HEK293 (cell line): ENCODE data around the gene FERD3L.

ENCODE experiments used
- CTCF ChIA-PET: fragments of 350-600 bp; formaldehyde crosslinking; extraction: SDS; loops from one replicate; lab custom pipeline; 2021; ENCODE audit warnings: antibody characterized with exemption; lab: Yijun Ruan, JAX
- POLR2A ChIA-PET: fragments of 300-600 bp; formaldehyde crosslinking; extraction: SDS; loops from one replicate; lab custom pipeline; 2020; ENCODE audit warnings: antibody characterized with exemption, inconsistent platforms; lab: Yijun Ruan, JAX
- H3K27ac ChIP-seq: fragments of 200-500 bp; sonication (Bioruptor generic); 2 replicates; pipeline ENCODE4 v1.5.1; 2014; ENCODE audit warnings: low read depth, low read length, control low read depth, inconsistent platforms; ENCODE audit errors: extremely low read depth
- H3K36me3 ChIP-seq, 2 experiments: fragments of 200-500 bp in 1 of 2; sonication (Bioruptor generic) in 1 of 2; 1 replicate in 1 of 2; 2 replicates in 1 of 2; pipeline ENCODE4 v1.5.1; 2014 to 2017; ENCODE audit warnings: inconsistent platforms in 2 of 2, low read length in 2 of 2; ENCODE audit not compliant: control insufficient read depth in 2 of 2, insufficient read depth in 1 of 2
- H3K4me1 ChIP-seq: fragments of 200-500 bp; sonication (Bioruptor generic); 2 replicates; pipeline ENCODE4 v1.5.1; 2014; ENCODE audit warnings: mild to moderate bottlenecking, low read length, inconsistent platforms; ENCODE audit not compliant: control insufficient read depth, insufficient read depth
- H3K4me3 ChIP-seq: 2 replicates; pipeline ENCODE4 v1.5.1; 2011; ENCODE audit warnings: low read depth, mild to moderate bottlenecking, control low read depth, low read length, moderate library complexity
- H3K9me3 ChIP-seq: fragments of 200-500 bp; sonication (Bioruptor generic); 2 replicates; pipeline ENCODE4 v1.5.1; 2014; ENCODE audit warnings: low read depth, low read length, inconsistent platforms; ENCODE audit not compliant: control insufficient read depth, insufficient read depth
- KLF10 ChIP-seq: fragments of 450-650 bp; IDR thresholded peaks from 2 replicates; pipeline ENCODE4 v1.5.1; 2018; ENCODE audit warnings: missing biosample characterization, mild to moderate bottlenecking, missing genetic modification characterization
- PRDM1 ChIP-seq: fragments of 450-650 bp; formaldehyde crosslinking; IDR thresholded peaks from 2 replicates; pipeline ENCODE4; 2016; ENCODE audit warnings: missing biosample characterization, missing genetic modification characterization
- SP2 ChIP-seq: fragments of 450-650 bp; formaldehyde crosslinking; IDR thresholded peaks from 2 replicates; pipeline ENCODE4 v1.5.1; 2016; ENCODE audit warnings: missing biosample characterization, missing genetic modification characterization
- ZBTB6 ChIP-seq: fragments of 450-650 bp; formaldehyde crosslinking; IDR thresholded peaks from 2 replicates; pipeline ENCODE4 v1.5.1; 2017; ENCODE audit warnings: missing biosample characterization, missing genetic modification characterization
- ZNF112 ChIP-seq: fragments of 450-650 bp; formaldehyde crosslinking; IDR thresholded peaks from 2 replicates; pipeline ENCODE4 v1.5.0; 2017; ENCODE audit warnings: missing biosample characterization, missing genetic modification characterization
- ZNF19 ChIP-seq: fragments of 450-650 bp; formaldehyde crosslinking; IDR thresholded peaks from 2 replicates; pipeline ENCODE4; 2016; ENCODE audit warnings: missing biosample characterization, missing genetic modification characterization, low read depth
- ZNF239 ChIP-seq: fragments of 450-650 bp; formaldehyde crosslinking; IDR thresholded peaks from 2 replicates; pipeline ENCODE4 v1.5.1; 2016; ENCODE audit warnings: missing biosample characterization, missing genetic modification characterization
- ZNF248 ChIP-seq: fragments of 450-650 bp; formaldehyde crosslinking; IDR thresholded peaks from 2 replicates; pipeline ENCODE4 v1.5.1; 2017; ENCODE audit warnings: missing biosample characterization, missing genetic modification characterization
- ZNF416 ChIP-seq: fragments of 450-650 bp; formaldehyde crosslinking; IDR thresholded peaks from 2 replicates; pipeline ENCODE4 v1.5.1; 2016; ENCODE audit warnings: missing biosample characterization, missing genetic modification characterization
- ZNF510 ChIP-seq: fragments of 450-650 bp; formaldehyde crosslinking; IDR thresholded peaks from 2 replicates; pipeline ENCODE4 v1.5.1; 2018; ENCODE audit warnings: mild to moderate bottlenecking, missing genetic modification characterization, missing biosample characterization; ENCODE audit not compliant: insufficient replicate concordance
- ZNF513 ChIP-seq: fragments of 450-650 bp; IDR thresholded peaks from 2 replicates; pipeline ENCODE4 v1.5.1; 2018; ENCODE audit warnings: missing biosample characterization, missing genetic modification characterization
- ZNF529 ChIP-seq: fragments of 450-650 bp; formaldehyde crosslinking; IDR thresholded peaks from 2 replicates; pipeline ENCODE4 v1.5.1; 2017; ENCODE audit warnings: missing genetic modification characterization, missing biosample characterization; ENCODE audit not compliant: insufficient replicate concordance
- ZNF623 ChIP-seq: fragments of 450-650 bp; formaldehyde crosslinking; IDR thresholded peaks from 2 replicates; pipeline ENCODE4 v1.5.1; 2016; ENCODE audit warnings: missing biosample characterization, missing genetic modification characterization
- ZNF837 ChIP-seq: fragments of 450-650 bp; formaldehyde crosslinking; IDR thresholded peaks from 2 replicates; pipeline ENCODE4 v1.5.1; 2016; ENCODE audit warnings: missing biosample characterization, missing genetic modification characterization
- TF ChIP-seq, protein P1 (sequence below): fragments of 450-650 bp; formaldehyde crosslinking; IDR thresholded peaks from 2 replicates; pipeline ENCODE4 v1.5.1; 2017; ENCODE audit warnings: missing biosample characterization, mild to moderate bottlenecking, missing genetic modification characterization, moderate library complexity
- TF ChIP-seq, protein P2 (sequence below): fragments of 450-650 bp; formaldehyde crosslinking; IDR thresholded peaks from 2 replicates; pipeline ENCODE4 v1.5.1; 2016; ENCODE audit warnings: missing biosample characterization, missing genetic modification characterization
- TF ChIP-seq, protein P3 (sequence below): fragments of 450-650 bp; formaldehyde crosslinking; IDR thresholded peaks from 2 replicates; pipeline ENCODE4 v1.5.1; 2017; ENCODE audit warnings: missing biosample characterization, missing genetic modification characterization
- TF ChIP-seq, protein P4 (sequence below): fragments of 450-650 bp; formaldehyde crosslinking; IDR thresholded peaks from 2 replicates; pipeline ENCODE4 v1.5.1; 2017; ENCODE audit warnings: missing biosample characterization, missing genetic modification characterization
- TF ChIP-seq, protein P5 (sequence below): fragments of 450-650 bp; formaldehyde crosslinking; IDR thresholded peaks from 2 replicates; pipeline ENCODE4 v1.5.1; 2016; ENCODE audit warnings: missing biosample characterization, missing genetic modification characterization, borderline replicate concordance

FERD3L gene

GRCh38 chr7:19113002-19113350 lies 32.2 kb downstream of the FERD3L start:
- H3K27ac ChIP-seq, result no peak overlapping the region
- ChIA-PET POLR2A (no interaction called here), CTCF (interaction anchor here (0.7 to 0.9 kb wide), 2 partner anchors 407 to 1569 kb away, joined by 3 to 4 read pairs; no protein-coding TSS in a partner anchor)
- H3K36me3 ChIP-seq, result peaks cover 4 to 16% of the 10 kb centered on the region in 2 experiments; a peak in 2 of 3 replicates
- H3K4me1 ChIP-seq, result peaks cover 10% of the 10 kb centered on the region
- H3K9me3 ChIP-seq, result no peaks in the 10 kb centered on the region
- H3K4me3 ChIP-seq, result no peak overlapping the region
- TF ChIP-seq ZNF112 (tag by site-specific recombination), result no peak
- no peak for TF ChIP-seq ZNF239 (tag by site-specific recombination)
- no peak for TF ChIP-seq ZNF416 (tag by site-specific recombination)
- TF ChIP-seq, protein P1, sequence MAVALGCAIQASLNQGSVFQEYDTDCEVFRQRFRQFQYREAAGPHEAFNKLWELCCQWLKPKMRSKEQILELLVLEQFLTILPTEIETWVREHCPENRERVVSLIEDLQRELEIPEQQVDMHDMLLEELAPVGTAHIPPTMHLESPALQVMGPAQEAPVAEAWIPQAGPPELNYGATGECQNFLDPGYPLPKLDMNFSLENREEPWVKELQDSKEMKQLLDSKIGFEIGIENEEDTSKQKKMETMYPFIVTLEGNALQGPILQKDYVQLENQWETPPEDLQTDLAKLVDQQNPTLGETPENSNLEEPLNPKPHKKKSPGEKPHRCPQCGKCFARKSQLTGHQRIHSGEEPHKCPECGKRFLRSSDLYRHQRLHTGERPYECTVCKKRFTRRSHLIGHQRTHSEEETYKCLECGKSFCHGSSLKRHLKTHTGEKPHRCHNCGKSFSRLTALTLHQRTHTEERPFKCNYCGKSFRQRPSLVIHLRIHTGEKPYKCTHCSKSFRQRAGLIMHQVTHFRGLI (tag by site-specific recombination), result no peak
- no peak for TF ChIP-seq ZNF837 (tag by site-specific recombination)
- TF ChIP-seq SP2 (tag by site-specific recombination), result no peak

GRCh38 chr7:19112274-19113001 lies 32.8 kb downstream of the FERD3L start:
- Histone ChIP-seq H3K4me3 (no peak overlapping the region), H3K27ac (no peak overlapping the region), H3K4me1 (peaks cover 10% of the 10 kb centered on the region), H3K9me3 (no peaks in the 10 kb centered on the region), H3K36me3 (peaks cover 4 to 16% of the 10 kb centered on the region in 2 experiments; a peak in 2 of 3 replicates)
- ChIA-PET POLR2A (no interaction called here), CTCF (interaction anchor here (0.7 to 0.9 kb wide), 2 partner anchors 407 to 1570 kb away, joined by 3 to 4 read pairs; no protein-coding TSS in a partner anchor)
- TF ChIP-seq, protein P2, sequence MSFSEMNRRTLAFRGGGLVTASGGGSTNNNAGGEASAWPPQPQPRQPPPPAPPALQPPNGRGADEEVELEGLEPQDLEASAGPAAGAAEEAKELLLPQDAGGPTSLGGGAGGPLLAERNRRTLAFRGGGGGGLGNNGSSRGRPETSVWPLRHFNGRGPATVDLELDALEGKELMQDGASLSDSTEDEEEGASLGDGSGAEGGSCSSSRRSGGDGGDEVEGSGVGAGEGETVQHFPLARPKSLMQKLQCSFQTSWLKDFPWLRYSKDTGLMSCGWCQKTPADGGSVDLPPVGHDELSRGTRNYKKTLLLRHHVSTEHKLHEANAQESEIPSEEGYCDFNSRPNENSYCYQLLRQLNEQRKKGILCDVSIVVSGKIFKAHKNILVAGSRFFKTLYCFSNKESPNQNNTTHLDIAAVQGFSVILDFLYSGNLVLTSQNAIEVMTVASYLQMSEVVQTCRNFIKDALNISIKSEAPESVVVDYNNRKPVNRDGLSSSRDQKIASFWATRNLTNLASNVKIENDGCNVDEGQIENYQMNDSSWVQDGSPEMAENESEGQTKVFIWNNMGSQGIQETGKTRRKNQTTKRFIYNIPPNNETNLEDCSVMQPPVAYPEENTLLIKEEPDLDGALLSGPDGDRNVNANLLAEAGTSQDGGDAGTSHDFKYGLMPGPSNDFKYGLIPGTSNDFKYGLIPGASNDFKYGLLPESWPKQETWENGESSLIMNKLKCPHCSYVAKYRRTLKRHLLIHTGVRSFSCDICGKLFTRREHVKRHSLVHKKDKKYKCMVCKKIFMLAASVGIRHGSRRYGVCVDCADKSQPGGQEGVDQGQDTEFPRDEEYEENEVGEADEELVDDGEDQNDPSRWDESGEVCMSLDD (tag by site-specific recombination), result no peak
- TF ChIP-seq ZNF248 (tag by site-specific recombination) (no peak), ZBTB6 (no peak), PRDM1 (tag by site-specific recombination) (no peak), ZNF623 (tag by site-specific recombination) (no peak), KLF10 (no peak), ZNF513 (tag by site-specific recombination) (no peak), ZNF19 (no peak), ZNF529 (tag by site-specific recombination) (no peak), ZNF510 (no peak)
- TF ChIP-seq, protein P3, sequence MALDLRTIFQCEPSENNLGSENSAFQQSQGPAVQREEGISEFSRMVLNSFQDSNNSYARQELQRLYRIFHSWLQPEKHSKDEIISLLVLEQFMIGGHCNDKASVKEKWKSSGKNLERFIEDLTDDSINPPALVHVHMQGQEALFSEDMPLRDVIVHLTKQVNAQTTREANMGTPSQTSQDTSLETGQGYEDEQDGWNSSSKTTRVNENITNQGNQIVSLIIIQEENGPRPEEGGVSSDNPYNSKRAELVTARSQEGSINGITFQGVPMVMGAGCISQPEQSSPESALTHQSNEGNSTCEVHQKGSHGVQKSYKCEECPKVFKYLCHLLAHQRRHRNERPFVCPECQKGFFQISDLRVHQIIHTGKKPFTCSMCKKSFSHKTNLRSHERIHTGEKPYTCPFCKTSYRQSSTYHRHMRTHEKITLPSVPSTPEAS (tag by site-specific recombination), result no peak
- TF ChIP-seq, protein P4, sequence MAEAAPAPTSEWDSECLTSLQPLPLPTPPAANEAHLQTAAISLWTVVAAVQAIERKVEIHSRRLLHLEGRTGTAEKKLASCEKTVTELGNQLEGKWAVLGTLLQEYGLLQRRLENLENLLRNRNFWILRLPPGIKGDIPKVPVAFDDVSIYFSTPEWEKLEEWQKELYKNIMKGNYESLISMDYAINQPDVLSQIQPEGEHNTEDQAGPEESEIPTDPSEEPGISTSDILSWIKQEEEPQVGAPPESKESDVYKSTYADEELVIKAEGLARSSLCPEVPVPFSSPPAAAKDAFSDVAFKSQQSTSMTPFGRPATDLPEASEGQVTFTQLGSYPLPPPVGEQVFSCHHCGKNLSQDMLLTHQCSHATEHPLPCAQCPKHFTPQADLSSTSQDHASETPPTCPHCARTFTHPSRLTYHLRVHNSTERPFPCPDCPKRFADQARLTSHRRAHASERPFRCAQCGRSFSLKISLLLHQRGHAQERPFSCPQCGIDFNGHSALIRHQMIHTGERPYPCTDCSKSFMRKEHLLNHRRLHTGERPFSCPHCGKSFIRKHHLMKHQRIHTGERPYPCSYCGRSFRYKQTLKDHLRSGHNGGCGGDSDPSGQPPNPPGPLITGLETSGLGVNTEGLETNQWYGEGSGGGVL (tag by site-specific recombination), result no peak
- TF ChIP-seq, protein P5, sequence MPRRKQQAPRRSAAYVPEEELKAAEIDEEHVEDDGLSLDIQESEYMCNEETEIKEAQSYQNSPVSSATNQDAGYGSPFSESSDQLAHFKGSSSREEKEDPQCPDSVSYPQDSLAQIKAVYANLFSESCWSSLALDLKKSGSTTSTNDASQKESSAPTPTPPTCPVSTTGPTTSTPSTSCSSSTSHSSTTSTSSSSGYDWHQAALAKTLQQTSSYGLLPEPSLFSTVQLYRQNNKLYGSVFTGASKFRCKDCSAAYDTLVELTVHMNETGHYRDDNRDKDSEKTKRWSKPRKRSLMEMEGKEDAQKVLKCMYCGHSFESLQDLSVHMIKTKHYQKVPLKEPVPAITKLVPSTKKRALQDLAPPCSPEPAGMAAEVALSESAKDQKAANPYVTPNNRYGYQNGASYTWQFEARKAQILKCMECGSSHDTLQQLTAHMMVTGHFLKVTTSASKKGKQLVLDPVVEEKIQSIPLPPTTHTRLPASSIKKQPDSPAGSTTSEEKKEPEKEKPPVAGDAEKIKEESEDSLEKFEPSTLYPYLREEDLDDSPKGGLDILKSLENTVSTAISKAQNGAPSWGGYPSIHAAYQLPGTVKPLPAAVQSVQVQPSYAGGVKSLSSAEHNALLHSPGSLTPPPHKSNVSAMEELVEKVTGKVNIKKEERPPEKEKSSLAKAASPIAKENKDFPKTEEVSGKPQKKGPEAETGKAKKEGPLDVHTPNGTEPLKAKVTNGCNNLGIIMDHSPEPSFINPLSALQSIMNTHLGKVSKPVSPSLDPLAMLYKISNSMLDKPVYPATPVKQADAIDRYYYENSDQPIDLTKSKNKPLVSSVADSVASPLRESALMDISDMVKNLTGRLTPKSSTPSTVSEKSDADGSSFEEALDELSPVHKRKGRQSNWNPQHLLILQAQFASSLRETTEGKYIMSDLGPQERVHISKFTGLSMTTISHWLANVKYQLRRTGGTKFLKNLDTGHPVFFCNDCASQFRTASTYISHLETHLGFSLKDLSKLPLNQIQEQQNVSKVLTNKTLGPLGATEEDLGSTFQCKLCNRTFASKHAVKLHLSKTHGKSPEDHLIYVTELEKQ (tag by site-specific recombination), result no peak
